B cell (primary cell): ENCODE measurements around the gene LYZL2.

Experiments
- CTCF ChIP-seq: fragments of 200-600 bp; IDR thresholded peaks from one replicate; pipeline ENCODE4 v1.8.0; 2022; ENCODE audit warnings: antibody characterized with exemption, mild to moderate bottlenecking
- EZH2 ChIP-seq: IDR thresholded peaks from 2 replicates; pipeline ENCODE4 v1.6.1; 2012; ENCODE audit warnings: borderline replicate concordance, low read depth, mild to moderate bottlenecking, moderate library complexity, low read length; ENCODE audit not compliant: insufficient read depth, poor library complexity, severe bottlenecking

GRCh38 chr10:30576641-30577040 is 52.9 kb downstream of the LYZL2 start:
- no peak for TF ChIP-seq CTCF
- no peak for TF ChIP-seq EZH2
